Small intestine (tissue), 7 donors: ENCODE measurements around the gene S1PR1. TPM values are rescaled to one million over a fixed set of nuclear protein-coding genes. Genes with fewer than 3 reads are reported as not detected.
"Not testable (repeated sequence)": the region's sequence is repeated elsewhere in the genome, so short reads cannot be mapped to it uniquely, and the experiment has no call there.

ENCODE experiments used
- DNase-seq, 2 donors: peaks; one replicate each; pipeline versions ENCODE4 v3.0.0 to v3.0.0-alpha.2; 2013
- FAIRE-seq: peaks from 2 replicates; lab custom pipeline; 2012; peaks lifted over from hg19 to GRCh38; lab: Jason Lieb, UNC
- H3K27ac ChIP-seq, 3 donors: one replicate each; pipeline ENCODE4 v1.5.1; 2013; ENCODE audit warnings: low read length in 2 of 3, mild to moderate bottlenecking in 2 of 3, control low read depth in 1 of 3, inconsistent platforms in 1 of 3, low read depth in 1 of 3, moderate library complexity in 1 of 3
- H3K27me3 ChIP-seq, 3 donors: one replicate each; pipeline ENCODE4 v1.6.1; 2013; ENCODE audit warnings: low read length in 3 of 3, inconsistent platforms in 1 of 3; ENCODE audit not compliant: control insufficient read depth in 3 of 3, insufficient read depth in 3 of 3
- H3K36me3 ChIP-seq, 3 donors: one replicate each; pipeline ENCODE4 v1.6.1; 2013; ENCODE audit warnings: low read length in 3 of 3, inconsistent platforms in 1 of 3, low read depth in 1 of 3, mild to moderate bottlenecking in 1 of 3, moderate library complexity in 1 of 3; ENCODE audit not compliant: control insufficient read depth in 3 of 3, insufficient read depth in 2 of 3
- H3K4me1 ChIP-seq, 3 donors: one replicate each; pipeline ENCODE4 v1.6.1; 2013; ENCODE audit warnings: low read length in 2 of 3, inconsistent platforms in 1 of 3, low read depth in 1 of 3, mild to moderate bottlenecking in 1 of 3, moderate library complexity in 1 of 3; ENCODE audit not compliant: control insufficient read depth in 3 of 3, insufficient read depth in 2 of 3
- H3K4me3 ChIP-seq, 3 donors: one replicate each; pipeline ENCODE4 v1.5.1; 2013; ENCODE audit warnings: low read length in 3 of 3, control low read depth in 1 of 3, inconsistent platforms in 1 of 3, low read depth in 1 of 3, mild to moderate bottlenecking in 1 of 3, moderate library complexity in 1 of 3
- H3K9me3 ChIP-seq, 2 donors: one replicate each; pipeline ENCODE4 v1.6.1; 2013; ENCODE audit warnings: low read depth in 1 of 2, low read length in 1 of 2; ENCODE audit not compliant: control insufficient read depth in 2 of 2, insufficient read depth in 1 of 2
- WGBS, 3 donors: extraction: QIAGEN DNeasy Blood & Tissue Kit; methylation state at CpG; one replicate each; pipeline ENCODE4 v1.1.7; 2013; 5-methylcytosine and 5-hydroxymethylcytosine counted together
- polyA plus RNA-seq, 4 donors: library from polyadenylated mRNA; stranded (reverse) in 3 of 4; unstranded in 1 of 4; fragments of 200-250 nt in 3 of 4; fragments of 120-200 nt in 1 of 4; gene quantifications; one replicate each; pipeline versions ENCODE4 v1.2.1 to v1.2.3, GENCODE V29; 2013
- donor health status: healthy with polysubstance abuse.
- donor health status: control.
- donor health status: control.
- donor health status: Bipolar disorder and iron deficiency.
- donor health status: healthy.

The S1PR1 gene
- polyA plus RNA-seq, 4 donors, result 0.45 to 42.4 (median 4.6) TPM

DNA sequence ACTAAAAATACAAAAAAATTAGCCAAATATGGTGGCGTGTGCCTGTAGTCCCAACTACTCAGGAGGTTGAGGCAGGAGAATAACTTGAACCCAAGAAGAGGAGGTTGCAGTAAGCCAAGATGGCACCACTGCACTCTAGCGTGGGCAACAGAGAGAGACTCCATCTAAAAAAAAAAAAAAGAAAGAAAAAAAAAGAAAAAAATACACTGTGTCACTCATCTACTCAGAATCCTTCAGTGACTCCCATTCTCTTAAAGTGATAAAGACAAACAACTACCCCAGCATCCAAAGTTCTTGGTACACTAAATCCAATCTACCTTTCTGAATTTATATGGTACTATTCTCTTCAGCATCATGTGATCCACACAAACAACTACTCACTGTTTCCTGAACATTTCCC, 40.2 kb upstream of the S1PR1 start:
- no peak overlapping the region for H3K4me3 ChIP-seq
- FAIRE-seq, result no peak

DNA sequence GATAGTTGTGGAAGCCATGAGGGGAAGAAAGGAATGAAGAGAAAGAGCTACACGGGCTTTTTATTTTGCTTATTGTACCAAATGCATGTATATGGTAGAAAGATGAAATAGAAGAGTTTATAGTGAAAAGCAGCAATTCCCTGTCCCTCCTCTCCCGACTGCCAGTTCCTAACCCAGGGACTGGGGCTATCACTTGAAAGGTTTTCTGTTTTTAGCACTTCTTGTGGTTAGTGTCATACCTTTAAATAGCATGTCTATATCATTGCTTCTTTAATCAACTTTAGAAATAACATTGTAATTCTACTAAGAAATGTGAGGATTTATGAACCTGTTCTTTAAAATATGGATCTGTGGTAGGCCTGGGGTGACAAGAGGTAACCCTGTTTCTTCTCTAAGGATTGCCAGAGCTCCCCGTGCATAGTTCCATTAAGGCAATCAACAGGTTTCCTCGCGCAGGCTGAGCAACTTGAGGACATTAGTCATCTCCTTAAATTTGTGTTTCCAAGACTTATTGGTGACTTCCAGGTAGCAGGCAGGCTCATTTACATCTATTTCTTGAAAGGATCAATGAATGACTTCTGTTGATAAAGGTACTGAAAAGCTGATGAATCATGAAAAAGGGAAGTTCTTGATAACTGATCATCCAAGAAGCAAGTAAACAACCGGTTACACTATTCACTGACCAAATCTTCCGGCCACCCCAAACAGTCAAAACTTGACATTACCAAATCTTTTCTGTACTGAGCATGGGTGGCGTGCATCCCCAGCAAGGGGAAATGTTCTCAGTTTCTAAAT, 37.8 kb upstream of the S1PR1 start:
- Histone ChIP-seq H3K36me3 (no peaks in the 10 kb centered on the region), H3K27ac (no peak overlapping the region), H3K4me3 (no peak overlapping the region), H3K27me3 (no peaks in the 10 kb centered on the region), H3K4me1 (no peaks in the 10 kb centered on the region), H3K9me3 (no peaks in the 10 kb centered on the region)
- FAIRE-seq, result no peak
- WGBS, 3 donors, result 75 to 81% (median 78%) methylated on average over 8 of the region's 8 CpGs
- no peak for DNase-seq

More for the DNA sequence above, 40.2 kb upstream of the S1PR1 start:
- 83 to 94% (median 92%) methylated on average over 2 of the region's 2 CpGs for WGBS, 3 donors
- Histone ChIP-seq H3K4me1 (no peaks in the 10 kb centered on the region), H3K9me3 (no peaks in the 10 kb centered on the region), H3K36me3 (no peaks in the 10 kb centered on the region), H3K27ac (no peak overlapping the region), H3K27me3 (no peaks in the 10 kb centered on the region)
- no peak for DNase-seq

- Histone ChIP-seq H3K27ac (no peak overlapping the region), H3K4me1 (no peaks in the 10 kb centered on the region), H3K4me3 (no peak overlapping the region), H3K27me3 (no peaks in the 10 kb centered on the region), H3K9me3 (no peaks in the 10 kb centered on the region), H3K36me3 (no peaks in the 10 kb centered on the region)
- 88 to 96% (median 95%) methylated on average over 1 of the region's 1 CpG for WGBS, 3 donors
- no peak for FAIRE-seq
- no peak for DNase-seq
Observed at GRCh38 chr1:101199637-101199982, 37.2 kb upstream of the S1PR1 start.

DNA sequence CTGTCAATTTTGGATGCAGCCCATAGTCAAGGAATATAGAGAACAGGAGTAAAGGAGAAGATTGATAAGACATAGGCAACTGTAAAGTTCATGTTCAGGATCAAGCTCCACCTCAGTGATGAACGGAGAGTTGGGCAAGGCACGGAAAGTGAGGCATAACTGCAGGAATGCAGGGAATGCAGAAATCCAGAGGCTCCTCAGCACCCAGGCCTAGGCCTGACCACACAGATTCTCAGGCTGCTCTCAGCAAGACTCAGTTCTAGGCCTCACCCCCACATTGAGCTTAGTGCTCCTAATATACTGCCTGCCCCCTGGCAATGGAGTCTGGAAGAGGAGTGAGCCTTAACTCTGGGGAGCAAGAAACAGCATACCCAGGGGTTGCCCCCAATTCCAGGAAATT, 36.3 kb upstream of the S1PR1 start:
- Histone ChIP-seq H3K4me1 (no peaks in the 10 kb centered on the region), H3K4me3 (no peak overlapping the region), H3K27ac (no peak overlapping the region), H3K27me3 (no peaks in the 10 kb centered on the region), H3K36me3 (no peaks in the 10 kb centered on the region), H3K9me3 (no peaks in the 10 kb centered on the region)
- 72 to 89% (median 75%) methylated on average over 2 of the region's 2 CpGs for WGBS, 3 donors
- FAIRE-seq (no peak), DNase-seq (no peak)

DNA sequence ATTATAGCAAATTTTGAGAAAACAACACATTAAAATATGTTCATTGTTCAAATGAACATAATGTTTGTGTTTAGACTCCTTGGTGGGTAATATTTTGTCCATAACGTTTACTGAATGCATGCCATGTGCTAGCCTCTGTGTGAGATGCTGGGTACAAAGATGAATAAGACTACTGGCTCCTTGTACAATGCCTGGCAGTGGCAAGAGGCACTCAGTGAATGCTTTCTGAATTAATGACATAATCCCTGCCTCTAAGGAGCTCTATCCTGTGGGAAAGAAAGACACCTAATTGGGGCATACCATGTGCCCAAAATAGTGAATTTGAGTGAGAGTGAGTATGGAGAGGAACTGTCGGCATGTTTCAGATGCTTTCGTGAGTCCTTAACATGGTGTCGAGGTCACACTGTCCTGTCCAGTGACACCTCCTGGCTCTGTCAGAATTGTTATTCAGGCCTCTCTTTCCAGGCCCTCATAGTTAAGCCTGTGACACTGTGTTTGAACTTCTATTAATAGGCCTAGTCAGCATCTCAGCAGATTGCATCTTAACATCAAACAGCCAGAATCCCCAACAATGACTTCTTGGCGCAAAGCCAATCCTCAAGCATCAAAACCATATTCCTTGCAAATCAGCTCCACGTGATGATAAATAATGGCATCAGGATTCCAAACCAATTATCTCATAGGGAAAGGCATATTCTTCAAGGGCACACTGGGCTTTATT, 32.8 kb upstream of the S1PR1 start:
- 70 to 80% (median 76%) methylated on average over 6 of the region's 6 CpGs for WGBS, 3 donors
- FAIRE-seq, result no peak
- H3K36me3 ChIP-seq, result no peaks in the 10 kb centered on the region
- H3K9me3 ChIP-seq, result no peaks in the 10 kb centered on the region
- H3K4me3 ChIP-seq, result no peak overlapping the region
- DNase-seq, result no peak
- no peak overlapping the region for H3K27ac ChIP-seq
- H3K27me3 ChIP-seq, result no peaks in the 10 kb centered on the region
- H3K4me1 ChIP-seq, result no peaks in the 10 kb centered on the region

GRCh38 chr1:101205457-101205856, 31.4 kb upstream of the S1PR1 start:
- Histone ChIP-seq H3K27ac (no peak overlapping the region), H3K9me3 (no peaks in the 10 kb centered on the region), H3K36me3 (no peaks in the 10 kb centered on the region), H3K4me3 (no peak overlapping the region), H3K27me3 (no peaks in the 10 kb centered on the region), H3K4me1 (no peaks in the 10 kb centered on the region)
- FAIRE-seq (no peak), DNase-seq (no peak)

DNA sequence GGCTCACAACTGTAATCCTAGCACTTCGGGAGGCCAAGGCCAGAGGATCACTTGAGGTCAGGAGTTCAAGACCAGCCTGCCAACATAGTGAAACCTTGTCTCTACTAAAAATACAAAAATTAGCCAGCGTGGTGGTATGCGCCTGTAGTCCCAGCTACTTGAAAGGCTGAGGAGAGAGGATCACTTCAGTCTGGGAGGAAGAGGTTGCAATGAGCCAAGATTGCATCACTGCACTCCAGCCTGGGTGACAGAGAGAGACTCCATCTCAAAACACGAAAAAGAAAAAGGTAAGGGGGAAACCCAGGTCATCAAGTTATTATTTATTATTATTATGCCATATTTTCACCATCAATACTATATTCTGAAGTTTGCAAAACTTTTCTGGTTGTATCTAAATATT, 30.7 kb upstream of the S1PR1 start:
- DNase-seq, H3K4me1 ChIP-seq, H3K27ac ChIP-seq, H3K9me3 ChIP-seq, FAIRE-seq, H3K27me3 ChIP-seq, H3K4me3 ChIP-seq, H3K36me3 ChIP-seq: not testable (repeated sequence)
- 73 to 87% (median 82%) methylated on average over 4 of the region's 4 CpGs for WGBS, 3 donors

DNA sequence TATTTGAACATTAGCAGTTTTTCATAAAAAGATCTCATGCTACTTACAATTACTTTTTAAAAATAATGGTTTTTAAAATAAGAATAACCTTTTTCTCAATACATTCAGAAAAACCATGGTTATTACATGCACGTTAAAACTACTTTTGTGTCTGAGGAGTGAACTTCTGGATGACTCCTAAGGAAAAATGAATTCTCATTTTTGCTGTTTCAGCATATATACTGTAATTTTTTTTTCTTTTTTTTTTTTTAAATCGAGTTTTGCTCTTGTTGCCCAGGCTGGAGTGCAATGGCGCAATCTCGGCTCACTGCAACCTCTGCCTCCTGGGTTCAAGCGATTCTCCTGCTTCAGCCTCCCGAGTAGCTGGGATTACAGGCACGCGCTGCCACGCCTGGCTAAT, 29.5 kb upstream of the S1PR1 start:
- H3K36me3 ChIP-seq, FAIRE-seq, H3K4me3 ChIP-seq, DNase-seq, H3K27ac ChIP-seq, H3K27me3 ChIP-seq, H3K4me1 ChIP-seq, H3K9me3 ChIP-seq: not testable (repeated sequence)
- 94 to 97% (median 96%) methylated on average over 9 of the region's 9 CpGs for WGBS, 3 donors
